ENCODE measurements around the gene ENTPD1.
"Not testable (repeated sequence)": the region's sequence is repeated elsewhere in the genome, so short reads cannot be mapped to it uniquely, and the experiment has no call there.

Gene ENTPD1

GRCh38 chr10:95916039-95916438 is 160.1 kb downstream of the ENTPD1 start:
- not testable (repeated sequence) for DNase-seq

All from hypothalamus (tissue), 51 donors.